SK-N-SH (cell line): Measurements from ENCODE around the gene GRK5. TPM values are rescaled to one million over a fixed set of nuclear protein-coding genes. Genes with fewer than 3 reads are reported as not detected.

Source experiments
- CTCF ChIA-PET: fragments of 300-600, 350-600 bp; formaldehyde crosslinking; extraction: SDS; loops from one replicate; lab custom pipeline; 2021; lab: Yijun Ruan, JAX
- POLR2A ChIA-PET: fragments of 350-600 bp; sonication (Branson Sonifier 250); formaldehyde crosslinking; extraction: SDS; loops from one replicate; lab custom pipeline; 2020; ENCODE audit warnings: antibody characterized with exemption, inconsistent platforms; lab: Yijun Ruan, JAX
- DNase-seq: peaks from one replicate; pipeline ENCODE4 v3.0.0; 2012
- H2AFZ ChIP-seq: fragments of 200-600 bp; sonication (generic); 2 replicates; pipeline ENCODE4 v1.8.1; 2016; ENCODE audit warnings: antibody characterized with exemption, mild to moderate bottlenecking, low read depth
- H3F3A ChIP-seq: fragments of 200-600 bp; sonication (generic); replicated peaks from 2 replicates; pipeline ENCODE3; 2016; ENCODE audit warnings: antibody characterized with exemption, mild to moderate bottlenecking; ENCODE audit not compliant: insufficient read depth
- H3K27ac ChIP-seq, 2 experiments: fragments of 200-500 bp in 1 of 2; fragments of 200-600 bp in 1 of 2; sonication (Bioruptor generic) in 1 of 2; sonication (generic), shearing (Covaris generic) in 1 of 2; 2 replicates each; pipeline versions ENCODE4 v1.5.1 to v1.6.1; 2014 to 2016; ENCODE audit warnings: low read depth in 2 of 2, inconsistent platforms in 1 of 2, low read length in 1 of 2, mild to moderate bottlenecking in 1 of 2, mixed read lengths in 1 of 2
- H3K27me3 ChIP-seq: fragments of 200-600 bp; sonication (generic), shearing (Covaris generic); 2 replicates; pipeline ENCODE4 v1.6.1; 2016; ENCODE audit warnings: mixed run types; ENCODE audit not compliant: insufficient read depth
- H3K36me3 ChIP-seq, 2 experiments: fragments of 200-500 bp in 1 of 2; fragments of 200-600 bp in 1 of 2; sonication (Bioruptor generic) in 1 of 2; sonication (generic) in 1 of 2; replicated peaks in 1 of 2; 2 replicates each; pipeline versions ENCODE3 to v1.5.1; 2014 to 2016; ENCODE audit warnings: low read length in 1 of 2, mild to moderate bottlenecking in 1 of 2; ENCODE audit not compliant: insufficient read depth in 2 of 2, control insufficient read depth in 1 of 2
- H3K4me1 ChIP-seq, 2 experiments: fragments of 200-500 bp in 1 of 2; fragments of 200-600 bp in 1 of 2; sonication (Bioruptor generic) in 1 of 2; sonication (generic), shearing (Covaris generic) in 1 of 2; 2 replicates each; pipeline versions ENCODE4 v1.5.1 to v1.6.1; 2014 to 2016; ENCODE audit warnings: low read depth in 1 of 2, low read length in 1 of 2, mixed run types in 1 of 2; ENCODE audit not compliant: insufficient read depth in 2 of 2, control insufficient read depth in 1 of 2
- H3K4me2 ChIP-seq: fragments of 200-600 bp; sonication (generic), shearing (Covaris generic); 2 replicates; pipeline ENCODE4 v1.6.1; 2017; ENCODE audit warnings: mixed run types
- H3K4me3 ChIP-seq, 2 experiments: fragments of 200-500 bp in 1 of 2; fragments of 200-600 bp in 1 of 2; sonication (Bioruptor generic) in 1 of 2; sonication (generic), shearing (Covaris generic) in 1 of 2; 2 replicates each; pipeline versions ENCODE4 v1.5.1 to v1.8.1; 2014 to 2016; ENCODE audit warnings: low read depth in 2 of 2, inconsistent platforms in 1 of 2, low read length in 1 of 2, mild to moderate bottlenecking in 1 of 2, mixed read lengths in 1 of 2, moderate library complexity in 1 of 2
- H3K79me2 ChIP-seq: fragments of 200-600 bp; sonication (generic); 2 replicates; pipeline ENCODE4 v1.8.1; 2017; ENCODE audit warnings: mild to moderate bottlenecking; ENCODE audit not compliant: insufficient read depth
- H3K9ac ChIP-seq: fragments of 200-600 bp; sonication (generic); 2 replicates; pipeline ENCODE4 v1.6.1; 2017; ENCODE audit warnings: mixed run types
- H3K9me2 ChIP-seq: fragments of 200-600 bp; sonication (generic); 2 replicates; pipeline ENCODE4 v1.6.1; 2017; ENCODE audit warnings: mixed run types
- H3K9me3 ChIP-seq: fragments of 200-600 bp; sonication (generic); 2 replicates; pipeline ENCODE4 v1.6.1; 2017; ENCODE audit warnings: mixed run types, mild to moderate bottlenecking, moderate library complexity
- H4K20me1 ChIP-seq: fragments of 200-600 bp; sonication (generic); 2 replicates; pipeline ENCODE4 v1.6.1; 2017; ENCODE audit warnings: mild to moderate bottlenecking, mixed run types; ENCODE audit not compliant: insufficient read depth
- EP300 ChIP-seq, 2 experiments: IDR thresholded peaks; 2 replicates each; pipeline versions ENCODE4 v1.4.0 to v1.6.1; 2012; ENCODE audit warnings: borderline replicate concordance in 1 of 2, low read depth in 1 of 2, low read length in 1 of 2
- FOSL2 ChIP-seq: IDR thresholded peaks from 2 replicates; pipeline ENCODE4 v1.4.0; 2012; ENCODE audit warnings: low read depth, mild to moderate bottlenecking, moderate library complexity, borderline replicate concordance
- GABPA ChIP-seq: IDR thresholded peaks from 2 replicates; pipeline ENCODE4 v1.4.0; 2012; ENCODE audit warnings: low read depth, mild to moderate bottlenecking
- GATA2 ChIP-seq: sonication (generic); formaldehyde crosslinking; IDR thresholded peaks from 2 replicates; pipeline ENCODE4 v1.5.0; 2020; ENCODE audit warnings: mild to moderate bottlenecking, missing genetic modification reagents
- MEF2A ChIP-seq: IDR thresholded peaks from 2 replicates; pipeline ENCODE4 v1.4.0; 2012; ENCODE audit warnings: low read depth, borderline replicate concordance
- MXI1 ChIP-seq: IDR thresholded peaks from 2 replicates; pipeline ENCODE4 v1.6.1; 2012; ENCODE audit warnings: mild to moderate bottlenecking, low read depth, low read length, improper control_type of control experiment
- POLR2AphosphoS5 ChIP-seq: IDR thresholded peaks from 2 replicates; pipeline ENCODE4 v1.6.1; 2012; ENCODE audit warnings: low read depth, low read length
- TEAD4 ChIP-seq: IDR thresholded peaks from 2 replicates; pipeline ENCODE4 v1.4.0; 2012; ENCODE audit warnings: mild to moderate bottlenecking, borderline replicate concordance; ENCODE audit not compliant: insufficient read depth
- WGBS: methylation state at CpG from one replicate; pipeline ENCODE4 v1.1.6; 2017; ENCODE audit warnings: low lambda C conversion rate; 5-methylcytosine and 5-hydroxymethylcytosine counted together
- polyA plus RNA-seq, 3 experiments: library from polyadenylated mRNA; depleted of rRNA; stranded (reverse); fragments of >200 nt; gene quantifications; 2 replicates each; pipeline ENCODE4 v1.2.3, GENCODE V29; 2012
- TF ChIP-seq, protein P1 (sequence below): IDR thresholded peaks from 2 replicates; pipeline ENCODE4 v1.4.0; 2012; ENCODE audit warnings: low read depth
- TF ChIP-seq, protein P2 (sequence below): IDR thresholded peaks from 2 replicates; pipeline ENCODE4; 2012
- TF ChIP-seq, protein P3 (sequence below): fragments of 150-350 bp; IDR thresholded peaks from 2 replicates; pipeline ENCODE4 v1.6.1; 2016; ENCODE audit warnings: mild to moderate bottlenecking, low read depth, low read length
- TF ChIP-seq, protein P4 (sequence below): fragments of 150-350 bp; IDR thresholded peaks from 2 replicates; pipeline ENCODE4 v1.6.1; 2017; ENCODE audit warnings: antibody characterized with exemption, low read length, low read depth, borderline replicate concordance
- TF ChIP-seq, protein P5 (sequence below): IDR thresholded peaks from 2 replicates; pipeline ENCODE4 v1.4.0; 2012; ENCODE audit warnings: low read depth, borderline replicate concordance

Gene GRK5
- polyA plus RNA-seq, 1 of the 3 experiments (the other 2 are of a cell fraction): 12.1 TPM

DNA sequence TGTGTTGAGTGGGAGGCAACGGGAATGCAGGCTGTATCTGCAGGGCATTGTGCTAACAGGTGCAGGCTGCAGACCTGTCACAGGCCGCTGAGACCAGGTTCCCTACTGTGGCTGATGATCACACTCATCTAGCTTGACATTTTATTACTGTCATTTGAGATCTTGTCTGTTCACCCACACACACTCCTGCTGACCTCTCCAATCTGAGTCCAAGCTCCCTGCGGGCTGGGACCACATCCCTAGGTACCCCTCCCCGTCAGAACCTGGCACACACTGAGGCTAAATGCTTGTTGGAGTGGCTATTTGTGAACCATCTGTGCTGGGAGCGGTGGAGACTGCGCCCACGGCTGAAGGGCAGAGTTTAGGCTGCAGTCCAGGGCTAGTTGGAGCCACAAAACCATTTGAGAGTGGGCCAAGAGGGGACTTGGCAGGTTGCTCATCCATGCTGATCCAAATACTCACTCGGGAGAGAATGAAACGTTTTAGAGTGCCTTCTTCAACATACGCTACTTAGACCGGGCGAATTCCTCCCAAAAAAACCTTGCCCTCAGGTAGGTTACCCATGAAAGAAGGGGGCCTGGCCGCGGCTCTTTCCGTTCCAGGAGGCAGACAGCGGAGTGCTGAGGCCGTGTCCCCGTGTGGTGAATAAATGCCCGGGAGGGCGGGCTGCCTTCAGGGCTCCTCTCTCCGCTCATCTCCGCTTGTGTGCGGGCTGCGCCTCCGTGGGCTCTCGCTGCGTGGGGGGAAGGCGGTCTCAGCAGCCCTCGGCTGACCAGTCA is 170.8 kb downstream of the GRK5 start:
- H4K20me1 ChIP-seq: no peaks in the 10 kb centered on the region
- no peaks in the 10 kb centered on the region for H3K9me3 ChIP-seq
- H3K27ac ChIP-seq: no peak overlapping the region; a peak in 1 of 4 replicates
- no peaks in the 10 kb centered on the region for H3K27me3 ChIP-seq
- POLR2A ChIA-PET: no interaction called here
- H3K9me2 ChIP-seq: no peaks in the 10 kb centered on the region
- peak; percentile 57 for DNase-seq
- TF ChIP-seq POLR2AphosphoS5 (no peak), MXI1 (no peak), GATA2 (CRISPR knock-in tag) (peak; percentile 63; the same call in 1 of the 2 replicates), FOSL2 (no peak), MEF2A (no peak)
- H3K4me3 ChIP-seq: no peak overlapping the region
- CTCF ChIA-PET: no interaction called here
- WGBS: 90% methylated on average over 18 of the region's 29 CpGs
- H2AFZ ChIP-seq: no peak overlapping the region
- no peaks in the 10 kb centered on the region for H3K79me2 ChIP-seq
- H3F3A ChIP-seq: no peaks in the 10 kb centered on the region
- H3K4me2 ChIP-seq: no peak overlapping the region
- no peak overlapping the region for H3K9ac ChIP-seq
- H3K36me3 ChIP-seq: no peaks in the 10 kb centered on the region
- peaks cover 0 to 36% of the 10 kb centered on the region in 2 experiments; a peak in 1 of 4 replicates for H3K4me1 ChIP-seq

DNA sequence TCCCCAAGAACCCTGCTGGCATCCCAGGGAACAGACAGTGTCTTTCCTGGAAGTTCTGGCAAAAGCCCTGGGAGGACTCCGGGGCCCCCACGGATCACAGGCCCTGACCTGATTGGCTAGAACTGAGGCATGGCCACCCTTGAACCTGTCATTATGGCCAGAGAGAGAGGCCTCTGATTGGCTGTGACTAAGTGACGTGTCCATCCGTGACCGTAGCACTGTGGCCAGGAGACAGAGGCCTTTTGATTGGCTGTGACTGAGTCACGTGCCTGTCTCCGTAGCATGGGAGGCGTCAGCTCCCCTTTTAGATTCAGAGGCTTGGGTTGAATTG is 171.3 kb downstream of the GRK5 start:
- Histone ChIP-seq H3F3A (no peaks in the 10 kb centered on the region), H2AFZ (no peak overlapping the region)
- 100% methylated on average over 1 of the region's 8 CpGs for WGBS
- TF ChIP-seq, protein P1, sequence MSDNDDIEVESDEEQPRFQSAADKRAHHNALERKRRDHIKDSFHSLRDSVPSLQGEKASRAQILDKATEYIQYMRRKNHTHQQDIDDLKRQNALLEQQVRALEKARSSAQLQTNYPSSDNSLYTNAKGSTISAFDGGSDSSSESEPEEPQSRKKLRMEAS: no peak
- TF ChIP-seq TEAD4 (no peak), GABPA (no peak), GATA2 (CRISPR knock-in tag) (no peak), EP300 (IDR thresholded peaks at IDR 0.05; ENCODE audit: borderline replicate concordance in 1 of 2, low read depth in 1 of 2, low read length in 1 of 2) (no peak)
- TF ChIP-seq, protein P2, sequence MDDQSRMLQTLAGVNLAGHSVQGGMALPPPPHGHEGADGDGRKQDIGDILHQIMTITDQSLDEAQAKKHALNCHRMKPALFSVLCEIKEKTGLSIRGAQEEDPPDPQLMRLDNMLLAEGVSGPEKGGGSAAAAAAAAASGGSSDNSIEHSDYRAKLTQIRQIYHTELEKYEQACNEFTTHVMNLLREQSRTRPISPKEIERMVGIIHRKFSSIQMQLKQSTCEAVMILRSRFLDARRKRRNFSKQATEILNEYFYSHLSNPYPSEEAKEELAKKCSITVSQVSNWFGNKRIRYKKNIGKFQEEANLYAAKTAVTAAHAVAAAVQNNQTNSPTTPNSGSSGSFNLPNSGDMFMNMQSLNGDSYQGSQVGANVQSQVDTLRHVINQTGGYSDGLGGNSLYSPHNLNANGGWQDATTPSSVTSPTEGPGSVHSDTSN: no peak
- TF ChIP-seq, protein P3, sequence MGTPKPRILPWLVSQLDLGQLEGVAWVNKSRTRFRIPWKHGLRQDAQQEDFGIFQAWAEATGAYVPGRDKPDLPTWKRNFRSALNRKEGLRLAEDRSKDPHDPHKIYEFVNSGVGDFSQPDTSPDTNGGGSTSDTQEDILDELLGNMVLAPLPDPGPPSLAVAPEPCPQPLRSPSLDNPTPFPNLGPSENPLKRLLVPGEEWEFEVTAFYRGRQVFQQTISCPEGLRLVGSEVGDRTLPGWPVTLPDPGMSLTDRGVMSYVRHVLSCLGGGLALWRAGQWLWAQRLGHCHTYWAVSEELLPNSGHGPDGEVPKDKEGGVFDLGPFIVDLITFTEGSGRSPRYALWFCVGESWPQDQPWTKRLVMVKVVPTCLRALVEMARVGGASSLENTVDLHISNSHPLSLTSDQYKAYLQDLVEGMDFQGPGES: no peak
- TF ChIP-seq, protein P4, sequence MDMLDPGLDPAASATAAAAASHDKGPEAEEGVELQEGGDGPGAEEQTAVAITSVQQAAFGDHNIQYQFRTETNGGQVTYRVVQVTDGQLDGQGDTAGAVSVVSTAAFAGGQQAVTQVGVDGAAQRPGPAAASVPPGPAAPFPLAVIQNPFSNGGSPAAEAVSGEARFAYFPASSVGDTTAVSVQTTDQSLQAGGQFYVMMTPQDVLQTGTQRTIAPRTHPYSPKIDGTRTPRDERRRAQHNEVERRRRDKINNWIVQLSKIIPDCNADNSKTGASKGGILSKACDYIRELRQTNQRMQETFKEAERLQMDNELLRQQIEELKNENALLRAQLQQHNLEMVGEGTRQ: no peak
- TF ChIP-seq, protein P5, sequence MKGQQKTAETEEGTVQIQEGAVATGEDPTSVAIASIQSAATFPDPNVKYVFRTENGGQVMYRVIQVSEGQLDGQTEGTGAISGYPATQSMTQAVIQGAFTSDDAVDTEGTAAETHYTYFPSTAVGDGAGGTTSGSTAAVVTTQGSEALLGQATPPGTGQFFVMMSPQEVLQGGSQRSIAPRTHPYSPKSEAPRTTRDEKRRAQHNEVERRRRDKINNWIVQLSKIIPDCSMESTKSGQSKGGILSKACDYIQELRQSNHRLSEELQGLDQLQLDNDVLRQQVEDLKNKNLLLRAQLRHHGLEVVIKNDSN: no peak
- TF ChIP-seq, all 33 proteins: peak for 0
- POLR2A ChIA-PET: no interaction called here
- peaks cover 0 to 36% of the 10 kb centered on the region in 2 experiments; a peak in 1 of 4 replicates for H3K4me1 ChIP-seq
- H3K4me2 ChIP-seq: no peak overlapping the region
- H3K36me3 ChIP-seq: no peaks in the 10 kb centered on the region
- H3K9me2 ChIP-seq: no peaks in the 10 kb centered on the region
- no peaks in the 10 kb centered on the region for H3K79me2 ChIP-seq
- DNase-seq: no peak
- H3K27me3 ChIP-seq: no peaks in the 10 kb centered on the region
- CTCF ChIA-PET: no interaction called here
- H4K20me1 ChIP-seq: no peaks in the 10 kb centered on the region
- no peak overlapping the region for H3K27ac ChIP-seq
- H3K4me3 ChIP-seq: no peak overlapping the region
- no peak overlapping the region for H3K9ac ChIP-seq
- no peaks in the 10 kb centered on the region for H3K9me3 ChIP-seq
